ENCODE results near the gene ADORA2A. TPM values are rescaled to one million over a fixed set of nuclear protein-coding genes. Genes with fewer than 3 reads are reported as not detected.

Gene ADORA2A
- polyA plus RNA-seq, 1 donor (not counting 4 experiments of a cell fraction or from before 2014, with no cell fraction given): 0.20 TPM

GRCh38 chr22:24390156-24390555, 37.2 kb upstream of the ADORA2A start:
- H3K9me3 ChIP-seq (ENCODE audit: control insufficient read depth, low read depth, low read length): no peaks in the 10 kb centered on the region
- no peaks in the 10 kb centered on the region for H3K27me3 ChIP-seq (ENCODE audit: control insufficient read depth, extremely low read depth, insufficient read depth, low read length)
- dilution Hi-C loops (cut with MboI; ENCODE audit: extremely low pct_ligation_motif_present, low sequenced_read_pairs): no loop called here
- no peaks in the 10 kb centered on the region for H4K20me1 ChIP-seq (ENCODE audit: control insufficient read depth, extremely low read depth, insufficient read depth, low read length)
- H3K9ac ChIP-seq (ENCODE audit: control insufficient read depth, extremely low read depth, insufficient read depth, low read length): no peak overlapping the region
- no peaks in the 10 kb centered on the region for H3K9me1 ChIP-seq (ENCODE audit: control insufficient read depth, extremely low read depth, insufficient read depth, low read length)
- no peaks in the 10 kb centered on the region for H3K36me3 ChIP-seq (ENCODE audit: control insufficient read depth in 2 of 2, extremely low read depth in 1 of 2, insufficient read depth in 2 of 2, low read length in 2 of 2)
- DNase-seq (ENCODE audit: low read depth, low spot score) (no peak), FAIRE-seq (no peak)
- H3K27ac ChIP-seq (ENCODE audit: control insufficient read depth, insufficient read depth, low read length): no peak overlapping the region
- H3K4me1 ChIP-seq (ENCODE audit: control insufficient read depth, extremely low read depth, insufficient read depth, low read length): peaks cover 12% of the 10 kb centered on the region
- no peak overlapping the region for H3K4me2 ChIP-seq (ENCODE audit: control insufficient read depth, extremely low read depth, insufficient read depth, low read depth, low read length)
- no peaks in the 10 kb centered on the region for H3K79me2 ChIP-seq (ENCODE audit: control insufficient read depth, insufficient read depth, low read length)
- no peak overlapping the region for H2AFZ ChIP-seq (ENCODE audit: control insufficient read depth, low read length)
- no peak for TF ChIP-seq EZH2 (IDR thresholded peaks at IDR 0.05; ENCODE audit: low read length)
- TF ChIP-seq CTCF (optimal IDR thresholded peaks at IDR 0.05 in 1 of 3, IDR thresholded peaks at IDR 0.05 in 1 of 3, conservative IDR thresholded peaks at IDR 0.05 in 1 of 3; ENCODE audit: extremely low read depth in 1 of 3, insufficient read depth in 2 of 3, low read length in 3 of 3): no peak
- H3K4me3 ChIP-seq (ENCODE audit: control insufficient read depth in 2 of 3, extremely low read depth in 1 of 3, insufficient read depth in 2 of 3, low read depth in 1 of 3, low read length in 3 of 3): no peak overlapping the region

- H3K4me1 ChIP-seq (ENCODE audit: control insufficient read depth, extremely low read depth, insufficient read depth, low read length): peaks cover 12% of the 10 kb centered on the region
- no peaks in the 10 kb centered on the region for H3K27me3 ChIP-seq (ENCODE audit: control insufficient read depth, extremely low read depth, insufficient read depth, low read length)
- TF ChIP-seq CTCF (optimal IDR thresholded peaks at IDR 0.05 in 1 of 3, IDR thresholded peaks at IDR 0.05 in 1 of 3, conservative IDR thresholded peaks at IDR 0.05 in 1 of 3; ENCODE audit: extremely low read depth in 1 of 3, insufficient read depth in 2 of 3, low read length in 3 of 3) (no peak), EZH2 (IDR thresholded peaks at IDR 0.05; ENCODE audit: low read length) (no peak)
- H3K36me3 ChIP-seq (ENCODE audit: control insufficient read depth in 2 of 2, extremely low read depth in 1 of 2, insufficient read depth in 2 of 2, low read length in 2 of 2): no peaks in the 10 kb centered on the region
- no peak overlapping the region for H3K4me3 ChIP-seq (ENCODE audit: control insufficient read depth in 2 of 3, extremely low read depth in 1 of 3, insufficient read depth in 2 of 3, low read depth in 1 of 3, low read length in 3 of 3)
- DNase-seq (ENCODE audit: low read depth, low spot score) (no peak), FAIRE-seq (no peak)
- H2AFZ ChIP-seq (ENCODE audit: control insufficient read depth, low read length): no peak overlapping the region
- H3K9me1 ChIP-seq (ENCODE audit: control insufficient read depth, extremely low read depth, insufficient read depth, low read length): no peaks in the 10 kb centered on the region
- no peaks in the 10 kb centered on the region for H4K20me1 ChIP-seq (ENCODE audit: control insufficient read depth, extremely low read depth, insufficient read depth, low read length)
- dilution Hi-C loops (cut with MboI; ENCODE audit: extremely low pct_ligation_motif_present, low sequenced_read_pairs): no loop called here
- no peak overlapping the region for H3K4me2 ChIP-seq (ENCODE audit: control insufficient read depth, extremely low read depth, insufficient read depth, low read depth, low read length)
- no peaks in the 10 kb centered on the region for H3K79me2 ChIP-seq (ENCODE audit: control insufficient read depth, insufficient read depth, low read length)
- H3K9me3 ChIP-seq (ENCODE audit: control insufficient read depth, low read depth, low read length): no peaks in the 10 kb centered on the region
- H3K27ac ChIP-seq (ENCODE audit: control insufficient read depth, insufficient read depth, low read length): no peak overlapping the region
- H3K9ac ChIP-seq (ENCODE audit: control insufficient read depth, extremely low read depth, insufficient read depth, low read length): no peak overlapping the region
Measured at GRCh38 chr22:24390576-24390975, 36.8 kb upstream of the ADORA2A start.
